Chondrocyte (in vitro differentiated cells): ENCODE measurements around the gene EN2. TPM values are rescaled to one million over a fixed set of nuclear protein-coding genes. Genes with fewer than 3 reads are reported as not detected.
A peak's percentile ranks its signal among the peaks of the same experiment; 100 is the strongest.

ENCODE experiments used
- DNase-seq: peaks from one replicate; pipeline ENCODE4 v3.0.0; 2021; ENCODE audit warnings: mixed read lengths, low spot score
- H3K27ac Mint-ChIP-seq: one replicate; pipeline ENCODE4 v1.8.0; 2021; ENCODE audit warnings: mild to moderate bottlenecking, moderate library complexity, mixed read lengths; ENCODE audit not compliant: unreplicated experiment
- H3K27me3 Mint-ChIP-seq: 2 replicates; pipeline ENCODE4 v1.8.0; 2021; ENCODE audit warnings: low read depth, mixed read lengths
- H3K36me3 Mint-ChIP-seq: 2 replicates; pipeline ENCODE4 v1.8.0; 2021; ENCODE audit warnings: low read depth, mixed read lengths
- H3K4me1 Mint-ChIP-seq: 2 replicates; pipeline ENCODE4 v1.8.0; 2021; ENCODE audit warnings: low read depth, mild to moderate bottlenecking, mixed read lengths
- H3K4me3 Mint-ChIP-seq: one replicate; pipeline ENCODE4 v1.8.0; 2021; ENCODE audit warnings: mild to moderate bottlenecking, moderate library complexity, mixed read lengths; ENCODE audit not compliant: unreplicated experiment
- H3K9me3 Mint-ChIP-seq: 2 replicates; pipeline ENCODE4 v1.8.0; 2021; ENCODE audit warnings: low read depth, mixed read lengths
- CTCF ChIP-seq: fragments of 200-600 bp; sonication (generic); IDR thresholded peaks from 2 replicates; pipeline ENCODE4 v1.5.0; 2021; ENCODE audit warnings: antibody characterized with exemption, mild to moderate bottlenecking, moderate library complexity
- total RNA-seq: library from RNA; stranded (reverse); gene quantifications from 3 replicates; pipeline ENCODE4 v1.2.1, GENCODE V29; 2021

Gene EN2
- total RNA-seq, 1 donor from 2014 or later, result 0.15 TPM

- peak overlapping the region; percentile 49 for H3K4me3 Mint-ChIP-seq
- peaks cover 64% of the 10 kb centered on the region for H3K27me3 Mint-ChIP-seq
- H3K36me3 Mint-ChIP-seq, result no peaks in the 10 kb centered on the region
- no peaks in the 10 kb centered on the region for H3K9me3 Mint-ChIP-seq
- H3K4me1 Mint-ChIP-seq, result peaks cover 16% of the 10 kb centered on the region
- no peak for TF ChIP-seq CTCF
- H3K27ac Mint-ChIP-seq, result no peak overlapping the region
- DNase-seq, result no peak
Measured at GRCh38 chr7:155458878-155459699, 1.2 kb downstream of the EN2 start.

DNA sequence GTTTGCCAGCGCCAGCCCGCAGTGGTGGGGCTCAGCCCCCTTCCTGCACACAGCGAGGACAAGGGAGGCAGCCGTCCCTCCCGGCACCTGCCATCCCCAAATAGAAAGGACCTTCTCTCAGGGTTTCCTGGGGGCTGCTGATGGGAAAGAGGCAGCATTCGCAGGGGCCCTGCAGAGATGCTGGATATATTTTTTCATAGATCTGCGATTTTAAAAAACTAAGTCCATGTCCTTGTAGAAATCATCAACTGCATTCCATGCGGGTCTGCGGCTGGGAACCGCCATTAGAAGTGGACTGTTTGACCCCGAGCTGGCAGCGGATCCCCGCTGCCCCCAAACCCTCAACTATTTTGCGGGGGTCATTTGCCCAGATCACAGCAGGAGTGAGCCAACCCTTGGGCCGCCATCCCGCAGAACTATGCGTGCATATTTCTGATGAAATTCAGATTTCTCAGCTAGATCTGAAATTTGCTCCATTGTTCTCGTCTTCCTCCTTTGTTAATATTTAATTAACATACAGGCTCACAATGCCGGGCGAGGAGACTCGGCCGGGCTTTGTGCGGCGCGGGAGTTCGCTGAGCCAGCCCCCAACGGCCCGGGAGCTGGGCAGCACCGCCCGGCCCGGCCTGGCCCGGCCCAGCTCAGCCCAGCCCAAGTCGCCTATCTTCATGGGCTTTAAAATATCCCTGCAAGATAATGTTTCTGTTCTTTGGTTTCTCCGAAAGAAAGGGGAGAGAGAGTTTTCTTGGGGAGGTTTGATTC, 2.0 kb downstream of the EN2 start:
- DNase-seq, result no peak
- no peak overlapping the region for H3K27ac Mint-ChIP-seq

DNA sequence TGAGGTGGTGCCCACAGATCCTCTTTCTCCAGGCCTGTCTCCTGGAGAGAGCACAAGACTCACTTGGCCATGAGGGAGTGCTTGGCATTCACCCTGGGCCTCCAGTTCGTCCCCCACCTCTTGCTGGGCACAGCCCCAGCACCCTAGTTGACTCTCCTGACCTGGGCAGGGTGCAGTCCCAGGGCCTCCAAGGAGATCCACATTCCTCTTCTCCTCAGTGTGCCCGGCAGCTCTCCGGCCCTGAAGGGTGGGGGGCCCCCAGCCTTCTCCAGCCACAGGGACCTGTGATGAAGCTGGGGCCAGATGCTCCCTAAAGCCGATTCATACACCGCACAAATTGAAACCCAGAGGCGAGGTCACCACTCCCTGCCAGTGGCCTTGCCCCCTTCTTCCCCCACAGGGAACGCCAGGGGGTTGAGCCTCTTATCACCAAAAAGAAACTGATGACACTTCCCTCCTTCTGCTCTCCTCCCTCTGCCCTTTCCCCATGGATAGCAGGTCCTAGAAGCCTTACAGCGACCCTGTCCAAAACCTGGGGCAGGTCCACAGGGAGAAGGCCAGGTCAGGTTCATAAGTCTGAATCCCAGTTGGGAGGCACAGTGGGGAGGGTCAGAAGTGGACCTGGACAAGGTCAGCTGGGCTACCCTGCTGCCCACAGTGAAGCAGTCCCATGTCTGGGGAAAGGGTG, 3.1 kb downstream of the EN2 start:
- peaks cover 13% of the 10 kb centered on the region for H3K4me1 Mint-ChIP-seq
- no peaks in the 10 kb centered on the region for H3K36me3 Mint-ChIP-seq
- DNase-seq, result no peak
- no peak for TF ChIP-seq CTCF
- H3K27me3 Mint-ChIP-seq, result peaks cover 60% of the 10 kb centered on the region
- no peak overlapping the region for H3K4me3 Mint-ChIP-seq
- H3K27ac Mint-ChIP-seq, result no peak overlapping the region
- no peaks in the 10 kb centered on the region for H3K9me3 Mint-ChIP-seq

More for the DNA sequence above, 2.0 kb downstream of the EN2 start:
- Mint-ChIP-seq H3K36me3 (no peaks in the 10 kb centered on the region), H3K9me3 (no peaks in the 10 kb centered on the region), H3K4me1 (peaks cover 13% of the 10 kb centered on the region), H3K27me3 (peaks cover 63% of the 10 kb centered on the region), H3K4me3 (peak overlapping the region; percentile 49)
- TF ChIP-seq CTCF, result no peak

- no peak for TF ChIP-seq CTCF
- H3K4me3 Mint-ChIP-seq, result no peak overlapping the region
- peaks cover 57% of the 10 kb centered on the region for H3K27me3 Mint-ChIP-seq
- DNase-seq, result no peak
- H3K36me3 Mint-ChIP-seq, result no peaks in the 10 kb centered on the region
- H3K27ac Mint-ChIP-seq, result no peak overlapping the region
- H3K9me3 Mint-ChIP-seq, result no peaks in the 10 kb centered on the region
- H3K4me1 Mint-ChIP-seq, result peaks cover 9% of the 10 kb centered on the region
Measured at GRCh38 chr7:155461631-155462030, 3.7 kb downstream of the EN2 start.

- peaks cover 56% of the 10 kb centered on the region for H3K27me3 Mint-ChIP-seq
- H3K4me1 Mint-ChIP-seq, result peaks cover 4% of the 10 kb centered on the region
- H3K36me3 Mint-ChIP-seq, result no peaks in the 10 kb centered on the region
- no peak for DNase-seq
- no peak for TF ChIP-seq CTCF
- H3K4me3 Mint-ChIP-seq, result no peak overlapping the region
- no peaks in the 10 kb centered on the region for H3K9me3 Mint-ChIP-seq
- H3K27ac Mint-ChIP-seq, result no peak overlapping the region
Measured at GRCh38 chr7:155462163-155462735, 4.3 kb downstream of the EN2 start.
